KMS-11 (cell line): Measurements from ENCODE around the gene C19orf12.

Source experiments
- H2AFZ ChIP-seq: fragments of 200-600 bp; sonication (generic); 2 replicates; pipeline ENCODE4 v1.6.1; 2016; ENCODE audit warnings: antibody characterized with exemption, mixed run types, low read depth
- H3K27ac ChIP-seq: fragments of 200-600 bp; sonication (generic); 2 replicates; pipeline ENCODE4 v1.6.1; 2016; ENCODE audit warnings: mild to moderate bottlenecking, mixed run types
- H3K27me3 ChIP-seq: fragments of 200-600 bp; sonication (generic); 2 replicates; pipeline ENCODE4 v1.6.1; 2017; ENCODE audit warnings: mild to moderate bottlenecking, low read depth, mixed run types, moderate library complexity; ENCODE audit not compliant: insufficient read depth
- H3K36me3 ChIP-seq: fragments of 200-600 bp; sonication (generic); 2 replicates; pipeline ENCODE4 v1.6.1; 2017; ENCODE audit warnings: mild to moderate bottlenecking, mixed run types; ENCODE audit not compliant: insufficient read depth
- H3K4me1 ChIP-seq: fragments of 200-600 bp; sonication (generic); 2 replicates; pipeline ENCODE4 v1.6.1; 2016; ENCODE audit warnings: mild to moderate bottlenecking, low read depth, mixed run types; ENCODE audit not compliant: poor library complexity, severe bottlenecking
- H3K4me2 ChIP-seq: fragments of 200-600 bp; sonication (generic); 2 replicates; pipeline ENCODE4 v1.7.0; 2016; ENCODE audit warnings: mild to moderate bottlenecking, mixed run types
- H3K4me3 ChIP-seq: fragments of 200-600 bp; sonication (generic); IDR thresholded peaks from 2 replicates; pipeline ENCODE4 v1.6.1; 2017; ENCODE audit warnings: low read depth, low read length, mixed read lengths; ENCODE audit not compliant: insufficient read depth
- H3K79me2 ChIP-seq: fragments of 200-600 bp; sonication (generic); 2 replicates; pipeline ENCODE4 v1.6.1; 2016; ENCODE audit warnings: low read depth, mixed run types; ENCODE audit not compliant: insufficient read depth
- H3K9ac ChIP-seq: fragments of 200-600 bp; sonication (generic); 2 replicates; pipeline ENCODE4 v1.6.1; 2016; ENCODE audit warnings: mild to moderate bottlenecking, mixed run types
- H4K20me1 ChIP-seq: fragments of 200-600 bp; sonication (generic); 2 replicates; pipeline ENCODE4 v1.6.1; 2016; ENCODE audit warnings: mild to moderate bottlenecking, mixed run types; ENCODE audit not compliant: insufficient read depth
- TF ChIP-seq, protein P1 (sequence below): fragments of 200-600 bp; sonication (generic); conservative IDR thresholded peaks from 2 replicates; pipeline ENCODE4 v1.6.1; 2017; ENCODE audit warnings: low read depth, mild to moderate bottlenecking, antibody characterized with exemption, low read length, moderate library complexity, mixed read lengths

C19orf12 gene

DNA sequence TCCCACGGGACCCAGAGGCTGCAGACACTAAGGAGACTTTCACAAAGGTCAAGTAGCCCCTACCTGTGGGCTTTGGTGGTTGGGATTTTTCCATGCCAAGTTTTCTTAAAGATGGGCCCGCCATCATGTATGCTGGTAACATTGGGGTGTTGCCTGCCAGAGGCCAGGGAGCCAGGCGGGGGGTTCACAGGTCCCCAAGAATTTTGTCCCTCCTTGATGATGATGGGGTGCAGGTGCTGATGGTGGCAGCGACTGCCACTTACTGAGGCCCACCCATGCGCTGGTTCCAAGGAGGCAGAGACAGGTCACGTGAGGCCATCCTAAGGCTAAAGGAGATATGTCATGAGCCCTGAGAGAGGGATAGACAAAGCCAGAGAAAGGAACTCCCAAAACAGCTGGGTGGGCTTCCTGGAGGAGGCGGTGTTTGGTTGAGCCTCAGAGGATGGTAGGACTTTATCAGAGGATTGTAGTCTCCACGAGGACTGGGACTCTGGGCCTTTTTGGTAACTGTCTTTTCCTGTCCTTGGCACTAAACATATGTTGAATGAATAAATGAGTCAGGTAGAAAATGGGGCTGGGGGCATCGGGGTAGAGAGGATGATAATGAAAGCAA, 35.4 kb downstream of the C19orf12 start:
- H3K27me3 ChIP-seq, result no peaks in the 10 kb centered on the region
- TF ChIP-seq, protein P1, sequence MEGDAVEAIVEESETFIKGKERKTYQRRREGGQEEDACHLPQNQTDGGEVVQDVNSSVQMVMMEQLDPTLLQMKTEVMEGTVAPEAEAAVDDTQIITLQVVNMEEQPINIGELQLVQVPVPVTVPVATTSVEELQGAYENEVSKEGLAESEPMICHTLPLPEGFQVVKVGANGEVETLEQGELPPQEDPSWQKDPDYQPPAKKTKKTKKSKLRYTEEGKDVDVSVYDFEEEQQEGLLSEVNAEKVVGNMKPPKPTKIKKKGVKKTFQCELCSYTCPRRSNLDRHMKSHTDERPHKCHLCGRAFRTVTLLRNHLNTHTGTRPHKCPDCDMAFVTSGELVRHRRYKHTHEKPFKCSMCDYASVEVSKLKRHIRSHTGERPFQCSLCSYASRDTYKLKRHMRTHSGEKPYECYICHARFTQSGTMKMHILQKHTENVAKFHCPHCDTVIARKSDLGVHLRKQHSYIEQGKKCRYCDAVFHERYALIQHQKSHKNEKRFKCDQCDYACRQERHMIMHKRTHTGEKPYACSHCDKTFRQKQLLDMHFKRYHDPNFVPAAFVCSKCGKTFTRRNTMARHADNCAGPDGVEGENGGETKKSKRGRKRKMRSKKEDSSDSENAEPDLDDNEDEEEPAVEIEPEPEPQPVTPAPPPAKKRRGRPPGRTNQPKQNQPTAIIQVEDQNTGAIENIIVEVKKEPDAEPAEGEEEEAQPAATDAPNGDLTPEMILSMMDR, result no peak
- H3K9ac ChIP-seq, result no peak overlapping the region

DNA sequence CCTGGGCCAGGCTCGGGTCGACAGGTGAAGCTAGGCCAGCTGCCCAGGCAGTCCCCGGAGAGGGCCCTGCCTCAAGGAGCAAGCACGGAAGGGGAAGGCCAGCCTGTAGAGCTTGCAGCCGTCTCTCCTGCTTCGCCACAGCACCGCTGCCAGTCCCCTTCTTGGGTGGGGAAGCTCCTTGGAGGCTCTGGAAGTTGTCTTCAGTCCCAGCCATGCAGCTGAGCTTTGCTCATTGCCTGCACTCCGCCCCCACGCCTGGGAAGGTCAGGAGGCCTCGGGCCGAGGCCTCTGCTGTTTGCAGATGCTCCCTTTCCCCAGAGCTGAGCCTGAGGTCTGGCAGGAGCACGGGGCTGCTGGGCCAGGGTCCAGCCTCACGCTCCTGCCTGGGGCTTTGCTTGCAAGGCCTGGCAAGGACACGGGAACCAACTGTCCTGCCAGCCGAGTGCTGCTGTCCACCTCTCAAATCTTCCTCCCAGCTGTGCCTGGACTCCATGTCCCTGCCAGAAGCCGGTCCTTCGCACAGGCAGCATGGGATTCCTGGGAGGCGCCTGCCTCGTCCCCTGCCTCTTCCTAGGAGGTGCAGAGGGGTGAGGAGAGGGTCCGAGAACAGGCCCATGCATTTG, 36.5 kb downstream of the C19orf12 start:
- TF ChIP-seq, protein P1, result no peak
- Histone ChIP-seq H3K9ac (no peak overlapping the region), H2AFZ (no peak overlapping the region), H3K27me3 (no peaks in the 10 kb centered on the region), H4K20me1 (no peaks in the 10 kb centered on the region), H3K27ac (no peak overlapping the region), H3K79me2 (no peaks in the 10 kb centered on the region), H3K36me3 (no peaks in the 10 kb centered on the region), H3K4me3 (no peak overlapping the region), H3K4me1 (no peaks in the 10 kb centered on the region), H3K4me2 (no peak overlapping the region)

More for the DNA sequence above, 35.4 kb downstream of the C19orf12 start:
- H3K4me3 ChIP-seq, result no peak overlapping the region
- H3K27ac ChIP-seq, result no peak overlapping the region
- no peaks in the 10 kb centered on the region for H4K20me1 ChIP-seq
- no peak overlapping the region for H2AFZ ChIP-seq
- no peaks in the 10 kb centered on the region for H3K79me2 ChIP-seq
- no peak overlapping the region for H3K4me2 ChIP-seq
- H3K36me3 ChIP-seq, result no peaks in the 10 kb centered on the region
- H3K4me1 ChIP-seq, result no peaks in the 10 kb centered on the region

DNA sequence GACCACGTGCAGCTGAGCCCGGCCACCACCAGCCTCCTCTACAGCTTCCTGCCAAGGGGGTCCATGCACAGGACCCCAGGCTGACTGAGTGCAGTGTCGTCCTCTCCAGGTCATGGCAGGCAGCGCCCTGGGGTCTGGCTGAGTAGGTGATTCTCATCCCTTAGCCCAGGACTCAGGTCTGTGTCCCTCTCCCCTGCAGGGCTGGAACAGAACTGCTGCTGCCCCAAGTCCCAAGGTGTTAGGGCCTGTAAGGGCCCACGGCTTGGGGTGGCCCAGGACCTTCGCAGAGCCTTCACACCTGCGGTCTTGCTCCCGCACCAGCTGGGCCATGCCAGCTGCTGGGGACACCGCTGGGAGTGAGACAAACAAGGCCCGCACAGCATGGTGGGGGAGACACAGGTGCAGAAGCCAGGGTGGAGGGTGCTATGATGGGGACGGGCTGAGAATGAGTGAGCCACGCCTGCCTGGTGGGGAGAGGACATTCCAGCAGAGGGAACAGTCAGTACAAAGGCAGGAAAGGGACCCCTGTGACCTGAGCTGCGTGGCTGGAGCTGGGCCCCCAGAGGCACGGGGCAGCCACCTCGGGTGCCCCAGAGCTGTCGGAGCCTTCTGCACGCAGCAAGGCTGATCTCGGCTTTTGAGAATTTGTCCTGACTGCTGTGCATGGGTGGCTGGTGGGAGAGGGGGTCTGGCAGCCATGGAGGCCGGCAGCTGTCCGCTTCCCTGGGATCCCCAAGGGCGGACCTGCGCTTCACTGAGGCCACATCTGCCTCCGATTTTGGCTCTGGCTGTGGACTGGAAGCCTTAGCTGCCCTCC, 37.9 kb downstream of the C19orf12 start:
- Histone ChIP-seq H3K79me2 (no peaks in the 10 kb centered on the region), H3K4me2 (no peak overlapping the region), H3K27ac (no peak overlapping the region), H4K20me1 (no peaks in the 10 kb centered on the region), H3K4me1 (no peaks in the 10 kb centered on the region), H3K27me3 (no peaks in the 10 kb centered on the region), H3K36me3 (no peaks in the 10 kb centered on the region), H3K9ac (no peak overlapping the region), H3K4me3 (no peak overlapping the region), H2AFZ (no peak overlapping the region)
- TF ChIP-seq, protein P1, result no peak

DNA sequence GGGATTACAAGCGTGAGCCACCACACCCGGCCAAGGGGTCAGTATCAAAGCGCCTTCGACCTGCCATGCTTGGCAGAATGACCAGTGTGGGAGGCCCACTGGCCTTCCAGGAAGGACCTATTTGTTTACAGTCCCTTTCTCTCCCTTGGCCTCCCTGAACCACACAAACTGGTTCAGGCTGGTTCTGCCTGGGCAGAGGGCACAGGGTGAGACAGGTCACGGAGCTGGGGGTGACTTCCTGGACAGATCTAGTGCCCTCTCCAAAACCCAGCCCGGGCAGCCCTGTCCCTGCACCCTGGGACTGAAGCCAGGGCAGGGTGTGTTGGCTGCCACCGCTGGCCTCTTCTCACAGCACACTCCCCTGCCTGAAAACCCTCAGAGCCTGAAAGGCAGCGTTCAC, 38.5 kb downstream of the C19orf12 start:
- no peaks in the 10 kb centered on the region for H3K4me1 ChIP-seq
- H3K27me3 ChIP-seq, result no peaks in the 10 kb centered on the region
- no peak overlapping the region for H3K4me3 ChIP-seq
- H3K79me2 ChIP-seq, result no peaks in the 10 kb centered on the region
- no peaks in the 10 kb centered on the region for H4K20me1 ChIP-seq
- TF ChIP-seq, protein P1, result no peak
- H3K4me2 ChIP-seq, result no peak overlapping the region
- H3K9ac ChIP-seq, result no peak overlapping the region
- H3K36me3 ChIP-seq, result no peaks in the 10 kb centered on the region
- H3K27ac ChIP-seq, result no peak overlapping the region
- no peak overlapping the region for H2AFZ ChIP-seq
